NB4 (cell line): ENCODE measurements around the gene PTGES3L.
"Not testable (repeated sequence)": the region's sequence is repeated elsewhere in the genome, so short reads cannot be mapped to it uniquely, and the experiment has no call there.

Source experiments
- DNase-seq: peaks from one replicate; pipeline ENCODE4 v3.0.0; 2010; ENCODE audit warnings: low read depth
- H3K4me3 ChIP-seq: one replicate; pipeline ENCODE4 v1.5.1; 2011; ENCODE audit warnings: mild to moderate bottlenecking, low read depth, low read length, moderate library complexity
- CTCF ChIP-seq: IDR thresholded peaks from one replicate; pipeline ENCODE4 v1.5.1; 2012; ENCODE audit warnings: low read depth, low read length
- MYC ChIP-seq: IDR thresholded peaks from 2 replicates; pipeline ENCODE4 v1.6.1; 2011; ENCODE audit warnings: low read depth, low read length
- POLR2A ChIP-seq: IDR thresholded peaks from 2 replicates; pipeline ENCODE4 v1.6.1; 2011; ENCODE audit warnings: mild to moderate bottlenecking; ENCODE audit not compliant: insufficient read length; ENCODE audit errors: extremely low read depth
- TF ChIP-seq, protein P1 (sequence below): IDR thresholded peaks from 2 replicates; pipeline ENCODE4 v1.6.1; 2011; ENCODE audit warnings: low read depth, low read length

Gene PTGES3L

DNA sequence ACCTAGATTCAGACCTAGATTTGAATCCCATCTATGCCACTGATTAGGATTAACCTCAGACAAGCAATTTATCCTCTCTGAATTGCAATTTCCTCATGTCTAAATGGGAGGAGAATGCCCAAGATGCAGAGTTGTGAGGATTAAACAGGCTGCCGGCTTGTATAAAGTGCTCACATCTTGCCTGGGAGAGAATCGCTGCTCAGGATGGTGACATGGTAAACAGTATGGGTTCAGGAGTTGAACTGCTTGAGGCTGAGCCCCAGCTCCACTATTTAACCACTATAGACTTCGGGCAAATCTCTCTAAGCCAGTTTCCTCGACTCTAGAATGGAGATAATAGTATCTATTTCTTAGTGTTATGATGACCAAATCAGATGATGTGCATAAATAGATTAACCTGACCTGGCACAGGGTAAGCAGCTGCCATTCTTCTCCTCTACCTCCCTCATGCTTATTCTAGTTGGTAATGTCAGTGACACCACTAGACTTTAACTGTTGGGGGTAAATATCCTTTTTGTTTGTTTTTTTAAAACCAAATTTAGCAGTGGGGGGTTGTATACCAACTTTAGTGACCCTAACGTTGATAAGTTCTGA is 17.6 kb upstream of the PTGES3L start:
- TF ChIP-seq CTCF, result no peak
- no peak for DNase-seq

GRCh38 chr17:42993913-42994312 is 14.0 kb upstream of the PTGES3L start:
- not testable (repeated sequence) for H3K4me3 ChIP-seq, DNase-seq

More for the DNA sequence above, 17.6 kb upstream of the PTGES3L start:
- H3K4me3 ChIP-seq, result peak overlapping the region; percentile 54

DNA sequence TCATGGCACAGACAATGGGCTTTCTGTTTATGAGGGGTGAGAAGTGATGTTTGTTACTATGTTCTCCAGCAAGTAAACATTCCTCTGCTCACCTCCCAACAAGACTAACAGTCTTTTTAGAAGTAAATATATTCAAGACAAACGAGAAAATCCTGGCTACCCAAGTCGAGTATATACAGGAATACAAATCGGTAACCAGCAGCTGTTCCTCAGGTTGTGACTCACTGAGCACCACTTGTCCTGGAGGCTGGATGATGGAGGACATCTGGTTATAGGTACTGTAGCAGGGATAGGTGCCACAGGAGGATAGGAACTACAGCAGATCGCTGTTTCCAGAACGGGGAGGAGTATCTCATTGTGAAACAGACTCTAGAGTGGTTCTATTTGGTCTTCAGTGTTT is 13.0 kb upstream of the PTGES3L start:
- no peak for DNase-seq

DNA sequence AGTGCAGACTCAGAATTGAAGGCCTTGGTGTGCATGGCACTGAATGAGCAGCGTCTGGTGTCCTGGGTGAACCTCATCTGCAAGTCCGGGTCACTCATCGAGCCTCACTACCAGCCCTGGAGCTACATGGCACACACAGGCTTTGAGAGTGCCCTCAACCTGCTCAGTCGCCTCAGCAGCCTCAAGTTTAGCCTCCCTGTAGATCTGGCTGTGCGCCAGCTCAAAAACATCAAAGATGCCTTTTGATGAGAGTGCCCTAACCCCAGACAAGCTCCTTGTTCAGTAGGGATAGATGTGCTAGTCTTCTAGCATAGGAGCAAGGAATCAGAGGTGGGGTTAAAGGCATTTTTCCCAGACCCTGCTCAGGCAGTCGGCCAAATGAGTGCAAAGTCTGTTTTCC is 11.6 kb upstream of the PTGES3L start:
- no peak for DNase-seq
- no peak for TF ChIP-seq MYC
- TF ChIP-seq POLR2A, result no peak
- H3K4me3 ChIP-seq, result no peak overlapping the region

More for the DNA sequence above, 13.0 kb upstream of the PTGES3L start:
- TF ChIP-seq MYC (no peak), POLR2A (no peak), CTCF (no peak)
- TF ChIP-seq, protein P1, sequence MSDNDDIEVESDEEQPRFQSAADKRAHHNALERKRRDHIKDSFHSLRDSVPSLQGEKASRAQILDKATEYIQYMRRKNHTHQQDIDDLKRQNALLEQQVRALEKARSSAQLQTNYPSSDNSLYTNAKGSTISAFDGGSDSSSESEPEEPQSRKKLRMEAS, result no peak
- no peak overlapping the region for H3K4me3 ChIP-seq

- H3K4me3 ChIP-seq, result no peak overlapping the region
- TF ChIP-seq CTCF (no peak), MYC (no peak), POLR2A (no peak)
- TF ChIP-seq, protein P1, result no peak
- no peak for DNase-seq
These were observed 10.1 kb upstream of the PTGES3L start for GRCh38 chr17:42989726-42990652.

GRCh38 chr17:42989141-42989540 is 9.3 kb upstream of the PTGES3L start:
- no peak for DNase-seq
- TF ChIP-seq CTCF (no peak), POLR2A (no peak)
- TF ChIP-seq, protein P1, result no peak
- no peak overlapping the region for H3K4me3 ChIP-seq

GRCh38 chr17:42985225-42985624 is 5.3 kb upstream of the PTGES3L start:
- DNase-seq, result peak; percentile 88
- TF ChIP-seq, protein P1, result no peak
- no peak for TF ChIP-seq CTCF
- no peak for TF ChIP-seq MYC
- no peak for TF ChIP-seq POLR2A
- no peak overlapping the region for H3K4me3 ChIP-seq
